Lower leg skin (tissue), 4 donors: ENCODE measurements around the gene PAWR. TPM values are rescaled to one million over a fixed set of nuclear protein-coding genes. Genes with fewer than 3 reads are reported as not detected.

Experiments
- DNase-seq, 2 donors: peaks; one replicate each; pipeline ENCODE4 v3.0.0-alpha.2; 2019; ENCODE audit warnings: low spot score in 2 of 2
- H3K4me3 ChIP-seq: fragments of 200-600 bp; sonication (generic); 2 replicates; pipeline ENCODE4 v1.5.1; 2017; ENCODE audit warnings: mild to moderate bottlenecking, low read depth; ENCODE audit not compliant: poor library complexity, severe bottlenecking
- CTCF ChIP-seq, 3 donors: fragments of 450-650 bp; IDR thresholded peaks; one replicate each; pipeline ENCODE4 v1.5.1; 2016; ENCODE audit warnings: antibody characterized with exemption in 3 of 3, mild to moderate bottlenecking in 3 of 3, moderate library complexity in 2 of 3
- POLR2A ChIP-seq, 2 donors: fragments of 450-650 bp; IDR thresholded peaks; one replicate each; pipeline ENCODE4 v1.6.1; 2016 to 2017; ENCODE audit warnings: antibody characterized with exemption in 2 of 2, mild to moderate bottlenecking in 1 of 2, moderate library complexity in 1 of 2
- WGBS, 2 donors: methylation state at CpG; one replicate each; pipeline ENCODE4 v1.1.5; 2018; 5-methylcytosine and 5-hydroxymethylcytosine counted together
- intact Hi-C: fragments of 100-400 bp; cut with DNase I; formaldehyde crosslinking; loops from one replicate; pipeline ENCODE4 v1.15.0; 2023; ENCODE audit warnings: low total_unique reads
- total RNA-seq, 4 donors: library from RNA; depleted of rRNA; stranded (reverse); fragments of >200 nt; gene quantifications; one replicate each; pipeline ENCODE4 v1.1.0, GENCODE V29; 2016

Gene PAWR
- total RNA-seq, 4 donors from 2014 or later: 53.6 to 115 (median 65.6) TPM

GRCh38 chr12:79559591-79559990 is 131.2 kb downstream of the PAWR start:
- 79 to 85% methylated on average over 2 of the region's 2 CpGs for WGBS, 2 donors
- no peak for DNase-seq
- TF ChIP-seq CTCF (IDR thresholded peaks at IDR 0.05): no peak
- no peak for TF ChIP-seq POLR2A (IDR thresholded peaks at IDR 0.05)
- intact Hi-C loops: loop anchor here (5.0 kb wide), 1 partner anchor 178 kb away; no protein-coding TSS in a partner anchor
- H3K4me3 ChIP-seq: no peak overlapping the region

GRCh38 chr12:79558924-79559469 is 131.8 kb downstream of the PAWR start:
- TF ChIP-seq CTCF (IDR thresholded peaks at IDR 0.05): no peak
- no peak for TF ChIP-seq POLR2A (IDR thresholded peaks at IDR 0.05)
- no peak overlapping the region for H3K4me3 ChIP-seq
- 66 to 80% methylated on average over 5 of the region's 5 CpGs for WGBS, 2 donors
- intact Hi-C loops: loop anchor here (5.0 kb wide), 1 partner anchor 178 kb away; no protein-coding TSS in a partner anchor
- DNase-seq: no peak

- H3K4me3 ChIP-seq: no peak overlapping the region
- DNase-seq: no peak
- TF ChIP-seq CTCF (IDR thresholded peaks at IDR 0.05): no peak
- TF ChIP-seq POLR2A (IDR thresholded peaks at IDR 0.05): no peak
- intact Hi-C loops: loop anchor here (5.0 kb wide), 1 partner anchor 179 kb away; no protein-coding TSS in a partner anchor
- 30 to 36% methylated on average over 1 of the region's 1 CpG for WGBS, 2 donors
Measured at GRCh38 chr12:79557690-79558315, 133.0 kb downstream of the PAWR start.

- 64 to 69% methylated on average over 3 of the region's 3 CpGs for WGBS, 2 donors
- H3K4me3 ChIP-seq: no peak overlapping the region
- no peak for DNase-seq
- no peak for TF ChIP-seq CTCF (IDR thresholded peaks at IDR 0.05)
- intact Hi-C loops: loop anchor here (5.0 kb wide), 1 partner anchor 182 kb away; no protein-coding TSS in a partner anchor
Measured at GRCh38 chr12:79555028-79555925, 135.5 kb downstream of the PAWR start.

GRCh38 chr12:79553863-79554574 is 136.7 kb downstream of the PAWR start:
- 92 to 96% methylated on average over 19 to 23 of the region's 24 CpGs for WGBS, 2 donors
- intact Hi-C loops: no loop called here
- H3K4me3 ChIP-seq: no peak overlapping the region
- no peak for TF ChIP-seq POLR2A (IDR thresholded peaks at IDR 0.05)
- no peak for TF ChIP-seq CTCF (IDR thresholded peaks at IDR 0.05)
- no peak for DNase-seq
